GM20431 (cell line): ENCODE measurements around the gene SLC30A1.

Source experiments
- in situ Hi-C: fragments of 300-500 bp; cut with MseI, MboI; formaldehyde crosslinking; loops from one replicate; pipeline ENCODE4 v1.15.0; 2020; ENCODE audit warnings: low sequenced_read_pairs; ENCODE audit not compliant: unreplicated experiment

The SLC30A1 gene

GRCh38 chr1:211527888-211528287 lies 51.1 kb downstream of the SLC30A1 start:
- in situ Hi-C loops, result no loop called here

GRCh38 chr1:211527006-211527405 lies 52.0 kb downstream of the SLC30A1 start:
- in situ Hi-C loops, result no loop called here

GRCh38 chr1:211526101-211526500 lies 52.9 kb downstream of the SLC30A1 start:
- in situ Hi-C loops, result no loop called here

- in situ Hi-C loops, result no loop called here
Measured at GRCh38 chr1:211525101-211525676, 53.8 kb downstream of the SLC30A1 start.

GRCh38 chr1:211524521-211524920 lies 54.4 kb downstream of the SLC30A1 start:
- in situ Hi-C loops, result loop anchor here (25.0 kb wide), 1 partner anchor 138 kb away; no protein-coding TSS in a partner anchor

- in situ Hi-C loops, result loop anchor here (25.0 kb wide), 1 partner anchor 139 kb away; no protein-coding TSS in a partner anchor
Measured at GRCh38 chr1:211522804-211523203, 56.2 kb downstream of the SLC30A1 start.
